ENCODE data around the gene JCAD.
A peak's percentile ranks its signal among the peaks of the same experiment; 100 is the strongest.
"Not testable (repeated sequence)": the region's sequence is repeated elsewhere in the genome, so short reads cannot be mapped to it uniquely, and the experiment has no call there.

The JCAD gene

GRCh38 chr10:30006410-30006809 is 53.0 kb downstream of the JCAD start:
- Histone ChIP-seq H3K27ac (ENCODE audit: low read depth, low read length) (no peak overlapping the region), H3K4me1 (ENCODE audit: control insufficient read depth, insufficient read depth, low read length) (peaks cover 12% of the 10 kb centered on the region), H3K4me3 (ENCODE audit: low read length) (no peak overlapping the region), H3K36me3 (ENCODE audit: control insufficient read depth, insufficient read depth, low read length) (no peaks in the 10 kb centered on the region), H3K27me3 (ENCODE audit: control insufficient read depth, insufficient read depth, low read length) (no peaks in the 10 kb centered on the region), H3K9ac (ENCODE audit: low read length) (no peak overlapping the region)

GRCh38 chr10:30005116-30005515 is 54.3 kb downstream of the JCAD start:
- not testable (repeated sequence) for H3K9ac ChIP-seq (ENCODE audit: low read length); H3K4me3 ChIP-seq (ENCODE audit: low read length); H3K27me3 ChIP-seq (ENCODE audit: control insufficient read depth, insufficient read depth, low read length); H3K36me3 ChIP-seq (ENCODE audit: control insufficient read depth, insufficient read depth, low read length); H3K27ac ChIP-seq (ENCODE audit: low read depth, low read length)
- H3K4me1 ChIP-seq (ENCODE audit: control insufficient read depth, insufficient read depth, low read length): peaks cover 23% of the 10 kb centered on the region

GRCh38 chr10:30002426-30003266 is 56.7 kb downstream of the JCAD start:
- H3K9ac ChIP-seq (ENCODE audit: low read length): no peak overlapping the region
- no peak overlapping the region for H3K4me3 ChIP-seq (ENCODE audit: low read length)
- H3K4me1 ChIP-seq (ENCODE audit: control insufficient read depth, insufficient read depth, low read length): peaks cover 29% of the 10 kb centered on the region
- H3K36me3 ChIP-seq (ENCODE audit: control insufficient read depth, insufficient read depth, low read length): no peaks in the 10 kb centered on the region
- H3K27ac ChIP-seq (ENCODE audit: low read depth, low read length): peak overlapping the region; percentile 28
- no peaks in the 10 kb centered on the region for H3K27me3 ChIP-seq (ENCODE audit: control insufficient read depth, insufficient read depth, low read length)

- peaks cover 29% of the 10 kb centered on the region for H3K4me1 ChIP-seq (ENCODE audit: control insufficient read depth, insufficient read depth, low read length)
- no peak overlapping the region for H3K9ac ChIP-seq (ENCODE audit: low read length)
- H3K27ac ChIP-seq (ENCODE audit: low read depth, low read length): peak overlapping the region; percentile 75
- H3K4me3 ChIP-seq (ENCODE audit: low read length): no peak overlapping the region
- no peaks in the 10 kb centered on the region for H3K27me3 ChIP-seq (ENCODE audit: control insufficient read depth, insufficient read depth, low read length)
- H3K36me3 ChIP-seq (ENCODE audit: control insufficient read depth, insufficient read depth, low read length): no peaks in the 10 kb centered on the region
Measured at GRCh38 chr10:30000802-30001571, 58.4 kb downstream of the JCAD start.

- peaks cover 33% of the 10 kb centered on the region for H3K4me1 ChIP-seq (ENCODE audit: control insufficient read depth, insufficient read depth, low read length)
- H3K4me3 ChIP-seq (ENCODE audit: low read length): no peak overlapping the region
- no peak overlapping the region for H3K9ac ChIP-seq (ENCODE audit: low read length)
- H3K27me3 ChIP-seq (ENCODE audit: control insufficient read depth, insufficient read depth, low read length): no peaks in the 10 kb centered on the region
- H3K27ac ChIP-seq (ENCODE audit: low read depth, low read length): no peak overlapping the region
- no peaks in the 10 kb centered on the region for H3K36me3 ChIP-seq (ENCODE audit: control insufficient read depth, insufficient read depth, low read length)
Measured at GRCh38 chr10:29998142-29998808, 61.1 kb downstream of the JCAD start.

- Histone ChIP-seq H3K9ac (ENCODE audit: low read length) (no peak overlapping the region), H3K4me1 (ENCODE audit: control insufficient read depth, insufficient read depth, low read length) (peaks cover 7% of the 10 kb centered on the region), H3K27ac (ENCODE audit: low read depth, low read length) (no peak overlapping the region), H3K27me3 (ENCODE audit: control insufficient read depth, insufficient read depth, low read length) (no peaks in the 10 kb centered on the region), H3K36me3 (ENCODE audit: control insufficient read depth, insufficient read depth, low read length) (no peaks in the 10 kb centered on the region), H3K4me3 (ENCODE audit: low read length) (no peak overlapping the region)
Measured at GRCh38 chr10:29994811-29995210, 64.6 kb downstream of the JCAD start.

- no peak overlapping the region for H3K4me3 ChIP-seq (ENCODE audit: low read length)
- no peak overlapping the region for H3K9ac ChIP-seq (ENCODE audit: low read length)
- H3K27ac ChIP-seq (ENCODE audit: low read depth, low read length): peak overlapping the region; percentile 53
- no peaks in the 10 kb centered on the region for H3K36me3 ChIP-seq (ENCODE audit: control insufficient read depth, insufficient read depth, low read length)
- H3K27me3 ChIP-seq (ENCODE audit: control insufficient read depth, insufficient read depth, low read length): no peaks in the 10 kb centered on the region
- peaks cover 5% of the 10 kb centered on the region for H3K4me1 ChIP-seq (ENCODE audit: control insufficient read depth, insufficient read depth, low read length)
Measured at GRCh38 chr10:29993319-29993915, 66.0 kb downstream of the JCAD start.

GRCh38 chr10:29992914-29993313 is 66.5 kb downstream of the JCAD start:
- H3K27me3 ChIP-seq (ENCODE audit: control insufficient read depth, insufficient read depth, low read length): no peaks in the 10 kb centered on the region
- no peak overlapping the region for H3K4me3 ChIP-seq (ENCODE audit: low read length)
- no peaks in the 10 kb centered on the region for H3K36me3 ChIP-seq (ENCODE audit: control insufficient read depth, insufficient read depth, low read length)
- no peak overlapping the region for H3K9ac ChIP-seq (ENCODE audit: low read length)
- peaks cover 4% of the 10 kb centered on the region for H3K4me1 ChIP-seq (ENCODE audit: control insufficient read depth, insufficient read depth, low read length)
- peak overlapping the region; percentile 53 for H3K27ac ChIP-seq (ENCODE audit: low read depth, low read length)

- no peak overlapping the region for H3K4me3 ChIP-seq (ENCODE audit: low read length)
- H3K4me1 ChIP-seq (ENCODE audit: control insufficient read depth, insufficient read depth, low read length): peaks cover 4% of the 10 kb centered on the region
- H3K27ac ChIP-seq (ENCODE audit: low read depth, low read length): no peak overlapping the region
- no peaks in the 10 kb centered on the region for H3K27me3 ChIP-seq (ENCODE audit: control insufficient read depth, insufficient read depth, low read length)
- H3K9ac ChIP-seq (ENCODE audit: low read length): no peak overlapping the region
- no peaks in the 10 kb centered on the region for H3K36me3 ChIP-seq (ENCODE audit: control insufficient read depth, insufficient read depth, low read length)
Measured at GRCh38 chr10:29991382-29991781, 68.0 kb downstream of the JCAD start.

- H3K27ac ChIP-seq (ENCODE audit: low read depth, low read length): no peak overlapping the region
- H3K4me1 ChIP-seq (ENCODE audit: control insufficient read depth, insufficient read depth, low read length): no peaks in the 10 kb centered on the region
- no peaks in the 10 kb centered on the region for H3K27me3 ChIP-seq (ENCODE audit: control insufficient read depth, insufficient read depth, low read length)
Measured at GRCh38 chr10:29987471-29987870, 71.9 kb downstream of the JCAD start.

GRCh38 chr10:29982997-29983648 is 76.3 kb downstream of the JCAD start:
- Histone ChIP-seq H3K27ac (ENCODE audit: low read depth, low read length) (no peak overlapping the region), H3K27me3 (ENCODE audit: control insufficient read depth, insufficient read depth, low read length) (no peaks in the 10 kb centered on the region), H3K4me1 (ENCODE audit: control insufficient read depth, insufficient read depth, low read length) (no peaks in the 10 kb centered on the region), H3K4me3 (ENCODE audit: low read length) (no peak overlapping the region), H3K9ac (ENCODE audit: low read length) (no peak overlapping the region), H3K36me3 (ENCODE audit: control insufficient read depth, insufficient read depth, low read length) (no peaks in the 10 kb centered on the region)

More at GRCh38 chr10:29987471-29987870, 71.9 kb downstream of the JCAD start:
- no peak overlapping the region for H3K9ac ChIP-seq (ENCODE audit: low read length)
- no peak overlapping the region for H3K4me3 ChIP-seq (ENCODE audit: low read length)
- H3K36me3 ChIP-seq (ENCODE audit: control insufficient read depth, insufficient read depth, low read length): no peaks in the 10 kb centered on the region

GRCh38 chr10:29981510-29981909 is 77.9 kb downstream of the JCAD start:
- no peak overlapping the region for H3K9ac ChIP-seq (ENCODE audit: low read length)
- H3K36me3 ChIP-seq (ENCODE audit: control insufficient read depth, insufficient read depth, low read length): no peaks in the 10 kb centered on the region
- H3K4me1 ChIP-seq (ENCODE audit: control insufficient read depth, insufficient read depth, low read length): no peaks in the 10 kb centered on the region
- H3K4me3 ChIP-seq (ENCODE audit: low read length): no peak overlapping the region
- no peak overlapping the region for H3K27ac ChIP-seq (ENCODE audit: low read depth, low read length)
- no peaks in the 10 kb centered on the region for H3K27me3 ChIP-seq (ENCODE audit: control insufficient read depth, insufficient read depth, low read length)
